Choroid plexus epithelial cell (primary cell): ENCODE measurements around the gene RNF8.

Source experiments
- DNase-seq: peaks from one replicate; pipeline ENCODE4 v3.0.0-alpha.2; 2010; ENCODE audit warnings: low read depth
- H3K4me3 ChIP-seq: 2 replicates; pipeline ENCODE4 v1.5.1; 2011; ENCODE audit warnings: low read depth, mild to moderate bottlenecking, control low read depth, low read length, moderate library complexity
- TF ChIP-seq, protein P1 (sequence below): conservative IDR thresholded peaks from 2 replicates; pipeline ENCODE4 v1.5.1; 2011; ENCODE audit warnings: low read depth, mild to moderate bottlenecking, control low read depth, inconsistent platforms, low read length, moderate library complexity

The RNF8 gene

DNA sequence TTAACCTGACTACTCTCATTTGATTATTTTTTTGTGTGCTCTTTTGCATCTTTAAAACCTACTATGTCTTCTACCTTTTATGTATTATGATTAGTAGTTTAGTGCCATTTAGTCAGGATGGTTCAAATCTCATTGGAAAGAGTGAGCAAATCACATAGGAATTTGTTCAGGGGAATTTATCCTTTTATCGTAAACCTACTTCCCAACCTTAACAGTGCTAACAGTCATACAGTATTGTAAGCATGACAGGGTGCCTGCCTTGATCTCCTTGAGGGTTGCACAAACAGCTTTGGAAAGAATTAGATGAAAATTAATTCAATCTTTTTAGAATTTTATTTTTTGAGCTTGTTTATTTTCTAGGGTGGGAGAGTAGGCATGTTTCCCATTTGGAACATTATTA, 18.3 kb downstream of the RNF8 start:
- no peak overlapping the region for H3K4me3 ChIP-seq
- peak; percentile 48 for DNase-seq
- TF ChIP-seq, protein P1, sequence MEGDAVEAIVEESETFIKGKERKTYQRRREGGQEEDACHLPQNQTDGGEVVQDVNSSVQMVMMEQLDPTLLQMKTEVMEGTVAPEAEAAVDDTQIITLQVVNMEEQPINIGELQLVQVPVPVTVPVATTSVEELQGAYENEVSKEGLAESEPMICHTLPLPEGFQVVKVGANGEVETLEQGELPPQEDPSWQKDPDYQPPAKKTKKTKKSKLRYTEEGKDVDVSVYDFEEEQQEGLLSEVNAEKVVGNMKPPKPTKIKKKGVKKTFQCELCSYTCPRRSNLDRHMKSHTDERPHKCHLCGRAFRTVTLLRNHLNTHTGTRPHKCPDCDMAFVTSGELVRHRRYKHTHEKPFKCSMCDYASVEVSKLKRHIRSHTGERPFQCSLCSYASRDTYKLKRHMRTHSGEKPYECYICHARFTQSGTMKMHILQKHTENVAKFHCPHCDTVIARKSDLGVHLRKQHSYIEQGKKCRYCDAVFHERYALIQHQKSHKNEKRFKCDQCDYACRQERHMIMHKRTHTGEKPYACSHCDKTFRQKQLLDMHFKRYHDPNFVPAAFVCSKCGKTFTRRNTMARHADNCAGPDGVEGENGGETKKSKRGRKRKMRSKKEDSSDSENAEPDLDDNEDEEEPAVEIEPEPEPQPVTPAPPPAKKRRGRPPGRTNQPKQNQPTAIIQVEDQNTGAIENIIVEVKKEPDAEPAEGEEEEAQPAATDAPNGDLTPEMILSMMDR = no peak

DNA sequence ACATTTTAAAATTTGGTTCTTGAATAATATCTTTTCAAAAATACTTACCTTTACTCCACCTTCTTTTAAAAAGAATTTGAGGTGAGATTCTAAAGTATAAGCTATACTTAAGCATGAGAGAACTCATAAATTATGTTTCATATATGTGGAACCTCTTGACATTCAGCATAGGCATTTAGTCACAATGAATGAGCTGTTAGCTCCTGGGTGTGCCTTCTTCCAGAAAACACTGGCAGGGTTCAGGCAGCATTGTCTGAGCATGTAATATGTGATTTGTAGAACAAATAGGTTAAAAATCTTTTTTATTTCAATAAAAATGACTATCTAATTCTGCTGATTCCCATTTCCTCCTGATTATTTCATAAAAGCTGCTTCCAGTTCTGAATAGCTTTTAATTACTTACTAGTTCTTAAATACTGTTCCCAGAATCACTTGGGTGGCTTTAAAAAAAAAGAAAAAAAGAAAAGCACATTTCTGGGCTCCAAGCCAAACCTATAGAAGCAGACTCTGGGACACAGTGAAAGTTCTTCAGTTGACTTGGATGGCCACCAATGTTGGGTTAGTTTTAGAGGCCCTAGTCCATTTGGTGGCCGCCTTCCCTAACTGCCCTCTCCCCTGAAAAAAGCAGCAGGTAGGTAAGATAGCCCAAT, 20.2 kb downstream of the RNF8 start:
- H3K4me3 ChIP-seq = no peak overlapping the region
- DNase-seq = peak; percentile 48
- TF ChIP-seq, protein P1 = no peak

DNA sequence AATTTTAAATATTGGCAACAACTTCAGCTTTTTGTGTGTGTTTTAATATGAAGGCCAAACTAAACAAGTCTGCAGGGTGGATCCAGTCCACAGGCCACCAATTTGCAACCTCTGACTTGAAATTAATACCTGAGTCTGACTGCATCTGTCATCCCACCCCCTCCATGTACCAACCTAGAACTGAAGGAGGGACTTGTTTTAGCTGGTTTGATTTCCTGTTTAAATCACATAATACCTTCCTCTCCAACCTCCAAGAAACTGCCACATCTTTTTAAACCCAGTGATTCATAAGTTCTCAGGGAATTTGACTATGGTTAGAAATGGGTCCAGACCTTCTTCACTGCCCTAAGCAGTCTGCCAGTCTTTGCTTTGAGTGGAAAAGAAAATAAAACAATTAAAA, 21.6 kb downstream of the RNF8 start:
- H3K4me3 ChIP-seq = no peak overlapping the region
- DNase-seq = no peak
- TF ChIP-seq, protein P1 = no peak

DNA sequence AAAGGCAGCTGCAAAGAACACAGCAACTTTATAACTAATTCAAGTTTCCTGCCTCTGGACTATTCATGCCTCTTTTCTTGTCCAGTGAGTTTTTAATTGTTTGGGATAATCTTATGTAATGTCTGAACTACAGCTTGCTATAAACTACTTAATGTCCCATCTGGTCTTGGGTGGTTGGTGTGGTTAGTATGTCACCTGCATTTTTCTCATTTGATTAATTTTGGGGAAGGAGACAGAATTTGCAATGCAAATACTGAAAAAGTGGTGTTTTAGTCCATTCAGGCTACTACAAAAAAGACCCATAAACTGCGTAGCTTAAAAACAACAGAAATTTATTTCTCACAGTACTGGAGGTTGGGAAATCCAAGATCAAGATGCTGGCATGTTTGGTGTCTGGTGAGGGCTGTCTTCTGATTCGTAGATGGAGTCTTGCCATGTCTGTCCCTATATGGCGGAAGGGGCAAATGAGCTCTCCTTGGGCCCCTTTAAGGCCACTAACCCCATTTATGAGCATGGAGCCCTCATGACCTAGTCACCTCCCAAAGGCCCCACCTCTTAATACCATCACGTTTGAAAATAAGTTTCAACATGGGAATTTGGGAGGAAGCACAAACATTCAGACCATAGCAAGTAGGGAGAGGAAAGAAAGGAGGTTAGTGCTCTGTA, 22.4 kb downstream of the RNF8 start:
- no peak overlapping the region for H3K4me3 ChIP-seq
- TF ChIP-seq, protein P1 = no peak
- no peak for DNase-seq

DNA sequence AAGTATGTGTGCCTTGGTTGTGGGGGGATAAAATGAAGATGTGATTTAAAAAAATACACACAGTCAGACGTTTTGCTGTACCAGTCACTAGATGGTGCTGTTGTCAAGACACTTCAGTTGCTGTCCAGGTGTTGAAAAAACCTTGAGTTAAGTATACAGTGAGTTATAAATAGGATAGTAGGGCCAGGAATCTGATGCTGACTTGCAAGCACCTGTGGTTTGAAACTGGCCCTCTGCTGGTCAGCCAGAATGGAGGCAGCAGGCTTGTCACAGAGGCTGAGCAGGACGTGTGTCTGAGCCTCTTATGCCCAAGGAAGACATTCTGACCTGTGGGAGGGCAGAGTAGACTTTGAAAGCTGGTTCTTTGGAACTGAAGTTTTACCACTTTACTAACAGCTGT, 27.8 kb downstream of the RNF8 start:
- TF ChIP-seq, protein P1 = peak; percentile 67
- H3K4me3 ChIP-seq = no peak overlapping the region
- DNase-seq = peak; percentile 82

DNA sequence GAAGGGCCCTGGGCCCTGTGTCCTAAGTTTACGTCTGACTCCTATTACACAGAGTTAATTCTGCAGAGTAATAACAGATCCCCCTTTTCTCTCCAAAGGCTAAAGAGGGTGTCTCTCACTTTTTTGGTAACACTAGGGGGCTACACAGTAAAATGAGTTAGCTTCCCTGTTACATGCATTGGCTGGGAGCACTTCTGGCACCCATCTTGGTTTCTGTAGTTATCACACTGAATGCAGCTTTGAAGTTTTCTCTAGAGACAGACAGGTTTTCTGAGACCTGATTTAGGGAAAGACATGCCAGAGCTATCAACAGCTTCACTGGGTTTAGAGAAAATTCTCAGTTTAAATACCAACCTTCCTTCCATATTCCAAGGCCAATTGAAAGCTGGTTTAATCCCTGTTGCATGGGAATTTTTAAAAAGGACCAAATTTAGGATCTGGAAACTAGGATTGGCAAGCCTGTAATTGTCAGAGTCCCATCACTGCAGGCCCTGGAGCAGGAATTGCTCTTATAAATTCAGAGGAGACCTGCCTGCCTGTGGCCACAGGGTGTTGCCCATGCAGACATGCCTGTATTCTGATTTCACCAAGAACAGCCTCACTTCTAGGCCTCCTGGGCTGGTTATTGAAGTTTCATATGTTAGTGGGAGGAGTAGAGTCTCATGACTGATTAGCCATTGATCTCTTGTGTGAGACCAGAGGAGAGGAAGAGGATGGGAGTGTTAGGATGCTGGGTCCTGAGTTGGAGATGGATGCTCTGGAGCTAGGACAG, 29.4 kb downstream of the RNF8 start:
- TF ChIP-seq, protein P1 = no peak
- no peak overlapping the region for H3K4me3 ChIP-seq
- no peak for DNase-seq
